DND-41 (cell line): Measurements from ENCODE around the gene RANBP3L.

Experiments used
- EZH2 ChIP-seq: IDR thresholded peaks from 3 replicates; pipeline ENCODE4 v1.6.1; 2012; ENCODE audit warnings: borderline replicate concordance, low read depth, mild to moderate bottlenecking, moderate library complexity, low read length, inconsistent platforms; ENCODE audit not compliant: severe bottlenecking
- TF ChIP-seq, protein P1 (sequence below): IDR thresholded peaks from 2 replicates; pipeline ENCODE4 v1.5.1; 2012; ENCODE audit warnings: borderline replicate concordance, low read length, moderate library complexity, mild to moderate bottlenecking; ENCODE audit not compliant: poor library complexity, severe bottlenecking; ENCODE audit errors: extremely low read depth

DNA sequence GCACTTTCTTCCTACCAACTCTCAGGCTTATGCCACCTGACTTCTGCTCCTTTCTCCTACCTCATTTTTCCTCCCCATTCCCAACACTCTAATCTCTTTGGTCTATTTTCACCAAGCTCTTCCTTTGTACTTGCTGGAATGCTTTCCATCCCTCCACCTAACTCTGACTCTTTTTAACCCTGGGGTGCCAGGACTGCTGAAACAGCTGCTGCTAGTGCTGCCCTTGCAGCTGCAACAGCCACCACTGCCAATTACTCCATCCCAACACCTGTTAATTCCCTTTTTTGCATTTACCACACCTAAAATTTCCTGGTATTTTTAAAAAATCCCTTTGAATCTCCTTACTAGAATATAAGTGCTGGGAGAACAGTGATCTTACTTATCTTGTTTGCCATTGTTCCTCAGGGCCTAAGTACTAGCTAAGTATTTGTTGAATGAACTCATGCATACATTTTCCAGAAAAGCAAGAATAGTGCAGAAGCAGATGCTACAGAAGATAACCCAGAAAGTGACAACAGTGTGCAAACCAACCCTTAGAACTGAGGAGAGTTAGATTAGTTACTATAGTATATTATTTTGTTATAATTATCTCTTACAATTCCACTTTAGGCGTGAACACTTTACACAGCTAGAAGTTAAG lies 71.4 kb downstream of the RANBP3L start:
- TF ChIP-seq, protein P1, sequence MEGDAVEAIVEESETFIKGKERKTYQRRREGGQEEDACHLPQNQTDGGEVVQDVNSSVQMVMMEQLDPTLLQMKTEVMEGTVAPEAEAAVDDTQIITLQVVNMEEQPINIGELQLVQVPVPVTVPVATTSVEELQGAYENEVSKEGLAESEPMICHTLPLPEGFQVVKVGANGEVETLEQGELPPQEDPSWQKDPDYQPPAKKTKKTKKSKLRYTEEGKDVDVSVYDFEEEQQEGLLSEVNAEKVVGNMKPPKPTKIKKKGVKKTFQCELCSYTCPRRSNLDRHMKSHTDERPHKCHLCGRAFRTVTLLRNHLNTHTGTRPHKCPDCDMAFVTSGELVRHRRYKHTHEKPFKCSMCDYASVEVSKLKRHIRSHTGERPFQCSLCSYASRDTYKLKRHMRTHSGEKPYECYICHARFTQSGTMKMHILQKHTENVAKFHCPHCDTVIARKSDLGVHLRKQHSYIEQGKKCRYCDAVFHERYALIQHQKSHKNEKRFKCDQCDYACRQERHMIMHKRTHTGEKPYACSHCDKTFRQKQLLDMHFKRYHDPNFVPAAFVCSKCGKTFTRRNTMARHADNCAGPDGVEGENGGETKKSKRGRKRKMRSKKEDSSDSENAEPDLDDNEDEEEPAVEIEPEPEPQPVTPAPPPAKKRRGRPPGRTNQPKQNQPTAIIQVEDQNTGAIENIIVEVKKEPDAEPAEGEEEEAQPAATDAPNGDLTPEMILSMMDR, result no peak
- no peak for TF ChIP-seq EZH2
